Measurements from ENCODE around the gene NWD2. TPM values are rescaled to one million over a fixed set of nuclear protein-coding genes. Genes with fewer than 3 reads are reported as not detected.
"Not testable (repeated sequence)": the region's sequence is repeated elsewhere in the genome, so short reads cannot be mapped to it uniquely, and the experiment has no call there.

Gene NWD2, protein sequence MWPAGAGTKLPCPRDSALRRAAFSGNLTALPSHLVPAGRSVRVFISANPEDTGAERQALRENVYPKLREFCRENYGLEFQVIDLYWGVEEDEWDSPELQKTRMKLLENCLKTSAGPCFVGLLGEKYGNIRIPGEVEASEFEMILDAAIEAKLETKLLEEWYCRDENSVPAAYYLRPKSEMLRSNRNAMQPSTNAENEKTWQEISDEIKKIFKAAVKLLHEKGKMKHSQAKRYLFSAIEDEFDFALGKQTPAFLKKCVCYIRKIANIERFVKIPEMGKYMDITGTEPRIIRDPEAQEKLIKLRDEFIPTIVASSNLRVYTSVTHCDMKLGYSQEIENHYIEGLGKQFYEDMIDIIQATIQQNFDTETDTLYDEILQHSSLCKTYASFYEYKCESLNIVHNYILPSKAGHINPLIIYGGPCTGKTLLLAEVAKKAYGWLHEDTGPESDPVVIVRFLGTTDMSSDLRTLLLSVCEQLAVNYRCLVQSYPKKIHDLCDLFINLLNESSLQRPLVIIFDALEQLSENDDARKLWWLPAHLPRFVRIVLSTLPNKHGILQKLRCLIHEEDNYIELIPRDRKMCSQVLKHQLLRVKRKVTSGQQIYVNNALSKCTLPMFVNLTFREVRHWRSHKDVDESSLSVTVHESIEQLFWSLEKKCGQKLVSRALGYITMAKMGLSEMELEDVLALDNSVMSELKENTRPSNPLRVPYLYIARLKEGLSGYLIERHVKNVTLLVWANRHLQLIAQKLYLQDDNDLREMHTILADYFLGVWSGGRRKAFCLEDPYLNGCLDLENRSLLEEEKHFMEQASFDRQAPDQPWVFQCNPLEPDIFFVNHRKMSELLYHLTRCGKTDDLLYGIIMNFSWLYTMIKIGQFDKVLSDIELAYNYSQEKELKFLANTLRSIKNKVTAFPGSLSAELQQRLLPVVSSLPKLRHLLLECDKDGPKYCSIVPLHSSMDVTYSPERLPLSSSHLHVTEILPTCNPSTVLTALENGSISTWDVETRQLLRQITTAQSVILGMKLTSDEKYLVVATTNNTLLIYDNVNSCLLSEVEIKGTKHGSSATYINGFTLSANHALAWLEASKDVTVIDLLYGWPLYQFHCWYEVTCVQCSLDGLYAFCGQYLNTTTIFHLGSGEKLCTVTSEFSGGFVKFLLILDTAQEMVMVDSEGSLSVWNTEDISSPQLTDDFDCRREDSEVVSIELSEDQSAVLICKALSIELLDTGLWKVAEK (N-terminal part only)
- total RNA-seq = not detected in 2 replicates

DNA sequence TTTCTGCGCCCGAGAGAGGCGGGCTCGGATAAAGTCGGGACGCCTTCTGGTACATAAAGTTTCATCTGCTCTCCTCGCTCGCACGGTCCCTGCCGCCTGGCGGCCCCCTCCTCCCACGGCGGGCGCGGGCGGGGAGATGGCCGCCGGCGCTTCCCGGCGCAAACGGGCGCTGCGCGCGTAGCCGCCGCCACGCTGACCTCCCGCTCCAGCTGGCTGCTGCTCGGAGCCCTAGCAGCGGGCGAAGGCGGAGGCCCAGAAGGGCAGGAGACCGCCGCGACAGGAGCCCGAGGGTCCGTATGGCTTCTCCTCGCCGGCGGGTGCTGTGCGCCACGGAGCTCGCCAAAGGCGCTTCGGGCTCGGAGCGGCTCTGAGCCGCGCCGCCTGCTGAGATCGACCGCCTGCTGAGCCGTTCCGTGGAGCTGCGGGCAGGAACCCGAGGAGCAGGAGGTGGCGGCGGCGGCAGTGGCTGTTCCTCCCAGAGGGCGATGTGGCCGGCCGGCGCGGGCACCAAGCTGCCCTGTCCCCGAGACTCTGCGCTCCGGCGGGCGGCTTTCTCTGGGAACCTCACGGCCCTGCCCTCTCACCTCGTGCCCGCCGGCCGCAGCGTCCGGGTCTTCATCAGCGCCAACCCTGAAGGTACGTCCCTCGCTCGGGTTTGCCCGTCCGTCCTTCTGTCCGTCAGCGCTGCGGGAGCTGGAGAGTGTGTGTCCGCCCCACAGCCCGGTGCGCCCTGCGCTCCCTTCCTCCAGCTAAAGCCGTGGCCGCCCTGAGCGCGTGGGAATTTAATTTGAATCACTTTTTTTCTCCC is at the start of gene NWD2:
TSS of gene NWD2 (plus strand) at position 161 of the 808 bp plus-strand sequence. CDS start at position 486, 325 bp downstream.
- no peak for DNase-seq (ENCODE audit: low read depth)

DNA sequence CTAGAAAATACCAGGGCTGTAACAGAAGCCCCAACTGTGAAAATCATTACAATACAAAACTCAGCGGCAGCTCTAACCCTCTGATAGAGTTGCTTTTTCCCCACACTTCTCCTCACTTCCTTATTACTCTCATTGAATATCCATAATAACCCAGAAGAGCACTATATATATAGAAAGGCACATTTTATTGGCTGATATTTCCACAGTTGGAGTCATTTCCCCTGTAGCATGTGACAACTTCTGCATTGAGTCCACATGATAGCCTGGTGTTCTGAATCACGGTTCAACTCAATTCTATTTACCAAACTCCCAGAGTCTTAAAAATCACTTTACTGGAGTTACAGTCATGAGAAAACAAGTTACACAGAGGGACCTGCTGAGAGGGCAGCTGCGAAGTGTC is 46.6 kb upstream of the NWD2 start:
- no peak for DNase-seq (ENCODE audit: low read depth)

DNA sequence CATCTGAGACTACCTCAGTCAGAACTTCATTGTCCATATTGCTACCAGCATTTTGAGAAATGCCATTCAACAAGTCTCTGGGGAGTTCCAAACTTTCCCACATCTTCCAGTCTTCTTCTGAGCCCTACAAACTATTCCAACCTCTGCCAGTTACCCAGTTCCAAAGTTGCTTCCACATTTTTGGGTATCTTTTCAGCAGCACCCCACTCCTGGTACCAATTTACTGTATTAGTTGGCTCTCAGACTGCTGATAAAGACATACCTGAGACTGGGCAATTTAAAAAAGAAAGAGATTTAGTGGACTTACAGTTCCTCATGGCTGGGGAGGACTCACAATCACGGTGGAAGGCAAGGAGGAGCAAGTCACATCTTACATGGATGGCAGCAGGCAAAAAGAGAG is 39.8 kb upstream of the NWD2 start:
- not testable (repeated sequence) for DNase-seq (ENCODE audit: low read depth)

DNA sequence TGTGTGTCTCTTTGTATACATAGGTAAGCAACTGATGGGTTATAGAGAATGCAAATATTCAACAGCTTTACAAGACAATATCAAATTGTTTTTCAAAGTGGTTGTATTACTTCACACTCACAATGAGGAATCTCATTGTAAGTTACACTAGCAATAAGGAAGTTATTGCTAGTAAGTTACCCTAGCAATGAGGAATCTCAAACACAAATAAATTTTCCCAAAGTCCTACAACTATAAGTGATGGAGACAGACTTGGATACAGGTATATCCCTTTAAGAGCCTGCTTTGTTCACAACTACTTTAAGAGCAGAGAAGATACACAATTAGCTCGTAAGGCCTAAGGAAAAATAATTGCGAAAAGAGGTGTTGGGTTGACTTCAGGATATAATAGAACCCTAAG is 28.3 kb upstream of the NWD2 start:
- no peak for DNase-seq (ENCODE audit: low read depth)

DNA sequence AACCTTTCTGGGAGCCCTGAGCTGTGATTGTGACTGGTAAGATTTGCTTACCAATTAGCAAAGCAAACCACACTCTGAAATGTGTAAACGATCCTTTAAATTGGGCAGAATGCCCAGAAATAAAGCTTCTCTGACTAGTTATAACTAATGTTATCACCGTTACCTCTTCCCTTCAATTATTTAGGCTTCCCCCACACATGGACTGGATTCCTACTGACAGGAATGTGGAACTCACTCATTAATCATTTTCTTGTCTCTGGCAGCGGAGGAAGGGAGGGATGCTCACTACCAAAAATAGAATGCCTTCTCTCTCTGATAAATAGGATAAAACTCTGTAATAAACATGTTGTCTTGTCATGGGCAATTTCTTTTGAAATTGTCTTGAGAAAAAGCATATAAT is 25.3 kb upstream of the NWD2 start:
- DNase-seq (ENCODE audit: low read depth) = no peak

DNA sequence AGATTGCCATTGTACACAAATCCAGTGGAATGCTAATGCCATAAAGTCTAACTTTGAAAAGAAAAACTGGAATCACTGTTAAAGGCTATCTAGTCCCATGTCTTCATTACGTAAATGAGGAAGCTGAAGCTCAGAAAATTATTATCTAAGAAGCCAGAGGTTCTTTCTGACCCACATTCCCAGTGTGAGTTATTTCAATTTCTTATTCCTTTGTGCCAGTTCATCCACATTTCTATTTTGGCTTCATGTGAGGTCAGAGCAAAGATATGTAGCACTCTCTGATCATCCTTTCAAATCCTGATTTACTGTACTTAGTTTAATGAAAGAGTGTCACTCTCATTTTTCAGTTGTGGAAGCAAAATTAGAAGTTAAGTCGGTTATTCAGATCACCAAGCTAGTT is 24.6 kb upstream of the NWD2 start:
- DNase-seq (ENCODE audit: low read depth) = no peak

DNA sequence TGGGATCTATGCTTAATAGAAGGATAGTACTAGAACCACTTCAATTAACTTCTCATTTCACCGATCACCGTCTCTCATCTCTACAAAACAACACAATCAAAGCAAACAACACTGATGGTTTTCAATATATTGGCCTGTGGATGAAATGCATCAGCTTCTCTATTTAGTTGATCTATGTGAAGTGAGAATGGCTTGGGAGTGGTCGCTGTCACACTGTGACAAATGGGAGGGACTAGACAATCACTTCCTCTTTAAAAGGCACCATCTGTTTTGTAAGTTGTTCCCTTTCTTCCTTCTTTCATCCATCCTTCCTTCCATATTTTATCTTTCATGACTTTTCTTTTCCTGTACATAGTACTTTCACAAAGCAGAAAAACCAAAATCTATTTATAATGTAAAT is 23.9 kb upstream of the NWD2 start:
- DNase-seq (ENCODE audit: low read depth) = no peak

DNA sequence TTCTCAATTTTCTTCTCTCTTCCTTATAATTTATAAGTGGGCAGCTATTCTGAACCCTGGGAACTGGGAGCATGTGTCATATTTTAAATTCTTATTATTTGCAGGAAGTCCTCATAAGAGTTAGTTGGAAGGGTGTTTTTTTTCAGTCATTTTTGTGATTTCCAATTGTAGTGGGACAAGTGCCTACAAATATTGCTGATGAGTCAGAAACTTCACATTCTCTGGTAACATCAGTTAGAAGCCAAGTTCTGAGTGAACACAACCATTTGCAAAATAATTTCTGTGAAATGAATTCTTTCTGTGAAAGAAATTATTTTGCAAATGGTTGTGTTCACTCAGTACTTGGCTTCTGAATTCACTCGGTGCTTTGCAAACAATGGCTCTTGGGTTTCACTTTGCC is 20.8 kb upstream of the NWD2 start:
- no peak for DNase-seq (ENCODE audit: low read depth)

DNA sequence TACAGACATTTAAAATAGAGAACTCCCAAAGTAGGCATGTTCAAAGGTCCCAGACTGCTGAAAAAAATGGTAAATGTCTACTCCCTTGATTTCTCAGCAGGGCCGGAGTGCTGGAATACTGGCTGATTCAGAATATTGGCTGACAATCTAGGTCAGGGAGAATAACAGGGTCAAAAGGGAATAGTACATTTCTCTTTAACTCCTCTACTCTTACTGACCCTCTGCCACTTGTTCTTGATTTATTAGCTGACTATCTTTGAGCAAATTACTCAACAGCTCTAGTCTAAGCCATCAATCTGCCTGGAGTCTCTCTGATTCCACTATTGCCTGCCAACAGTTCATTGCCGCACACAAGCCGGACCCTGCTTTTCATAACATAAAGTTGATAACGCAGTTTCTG is 19.7 kb upstream of the NWD2 start:
- DNase-seq (ENCODE audit: low read depth) = no peak

DNA sequence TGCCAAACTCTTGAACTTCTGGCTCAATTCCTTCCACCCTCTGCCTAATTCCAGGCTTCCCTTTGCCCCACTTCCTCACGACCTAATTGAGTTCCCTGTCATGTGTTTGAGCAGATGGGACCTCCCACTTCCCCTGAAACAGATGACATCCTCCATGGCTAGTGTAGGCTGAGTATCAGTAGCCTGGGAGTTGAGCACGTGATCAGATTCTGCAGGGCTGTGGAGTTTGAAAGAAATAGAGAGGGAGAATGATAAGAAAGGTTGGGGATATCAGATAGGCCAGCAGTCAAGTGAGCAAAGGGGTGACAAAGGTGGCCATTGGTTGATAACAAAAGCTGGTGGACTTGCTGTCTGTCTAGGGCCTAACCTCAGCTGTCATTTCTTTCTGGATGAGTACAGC is 18.8 kb upstream of the NWD2 start:
- DNase-seq (ENCODE audit: low read depth) = no peak

DNA sequence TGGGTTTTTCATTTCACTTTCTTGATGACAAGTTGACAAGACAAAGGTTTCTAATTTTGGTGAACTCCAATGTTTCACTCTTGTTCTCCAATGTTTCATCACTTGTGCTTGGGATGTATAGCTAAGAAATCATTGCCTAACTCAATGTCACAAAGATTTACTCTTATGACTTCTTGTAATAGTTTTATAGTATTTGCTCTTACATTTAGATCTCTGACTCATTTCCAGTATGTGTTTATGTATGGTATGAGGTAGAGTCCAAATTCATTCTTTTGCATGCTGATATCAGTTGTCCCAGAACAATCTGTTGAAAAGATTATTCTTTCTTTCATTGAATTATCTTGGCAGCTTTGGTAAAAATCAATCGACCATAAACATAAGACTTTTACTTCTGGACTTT is 12.2 kb upstream of the NWD2 start:
- no peak for DNase-seq (ENCODE audit: low read depth)

DNA sequence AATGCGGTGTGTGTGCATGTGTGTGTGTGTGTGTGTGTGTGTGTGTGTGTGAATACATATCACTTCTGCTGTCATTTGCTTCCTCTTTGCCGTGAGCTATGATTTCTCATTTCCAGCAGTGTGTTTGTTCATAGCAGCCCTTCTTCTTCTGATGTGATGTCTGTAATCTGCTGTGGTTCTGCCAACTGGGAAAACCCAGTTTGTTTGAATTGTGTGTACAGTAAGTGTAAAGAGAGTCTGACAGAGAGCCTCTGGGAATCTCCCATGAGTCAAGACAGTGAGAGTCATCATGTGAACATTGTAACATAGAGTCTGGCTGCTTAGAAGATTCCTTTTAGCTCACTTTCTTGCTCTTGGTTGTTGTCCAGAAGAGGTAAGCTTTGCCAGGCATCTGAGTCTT is 8.4 kb upstream of the NWD2 start:
- peak; percentile 2 for DNase-seq (ENCODE audit: low read depth)

DNA sequence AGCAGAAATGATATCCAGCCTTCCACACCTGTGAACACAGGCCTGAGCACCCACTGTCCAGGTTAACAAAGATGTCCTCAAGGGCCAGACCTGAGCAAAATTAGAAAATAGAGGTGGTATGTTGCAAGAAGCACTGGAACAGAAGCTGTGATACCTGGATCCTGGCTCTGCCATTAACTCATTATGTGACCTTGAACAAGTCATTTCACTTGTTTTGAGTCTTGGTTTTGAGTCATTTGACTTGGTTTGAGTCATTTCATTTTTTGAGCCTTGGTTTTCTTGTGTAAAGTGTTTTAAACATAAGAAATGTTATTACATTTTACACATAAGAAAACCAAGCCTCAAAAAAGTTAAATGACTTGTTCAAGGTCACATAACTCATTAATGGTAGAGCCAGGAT is 2.9 kb upstream of the NWD2 start:
- DNase-seq (ENCODE audit: low read depth) = no peak

DNA sequence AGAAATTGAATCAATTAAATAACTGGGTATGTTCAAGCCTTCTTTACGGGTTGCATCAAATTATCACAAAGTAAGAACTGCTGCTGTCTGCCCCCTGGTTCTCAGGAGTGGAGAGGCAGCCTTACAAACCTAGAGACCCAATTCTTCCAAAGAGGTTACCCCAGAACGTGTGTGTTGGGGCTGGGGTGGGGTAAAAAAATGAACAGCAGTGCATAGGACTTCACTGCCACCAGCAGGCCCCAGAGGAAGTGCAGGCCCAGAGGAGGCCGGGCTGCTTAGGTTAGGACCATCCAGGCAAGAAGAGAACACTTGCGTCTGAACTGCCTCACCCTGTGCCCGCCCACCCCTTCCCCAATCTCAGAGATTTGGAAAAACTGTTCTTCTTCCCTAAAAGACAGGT is 1.5 kb upstream of the NWD2 start:
- no peak for DNase-seq (ENCODE audit: low read depth)

DNA sequence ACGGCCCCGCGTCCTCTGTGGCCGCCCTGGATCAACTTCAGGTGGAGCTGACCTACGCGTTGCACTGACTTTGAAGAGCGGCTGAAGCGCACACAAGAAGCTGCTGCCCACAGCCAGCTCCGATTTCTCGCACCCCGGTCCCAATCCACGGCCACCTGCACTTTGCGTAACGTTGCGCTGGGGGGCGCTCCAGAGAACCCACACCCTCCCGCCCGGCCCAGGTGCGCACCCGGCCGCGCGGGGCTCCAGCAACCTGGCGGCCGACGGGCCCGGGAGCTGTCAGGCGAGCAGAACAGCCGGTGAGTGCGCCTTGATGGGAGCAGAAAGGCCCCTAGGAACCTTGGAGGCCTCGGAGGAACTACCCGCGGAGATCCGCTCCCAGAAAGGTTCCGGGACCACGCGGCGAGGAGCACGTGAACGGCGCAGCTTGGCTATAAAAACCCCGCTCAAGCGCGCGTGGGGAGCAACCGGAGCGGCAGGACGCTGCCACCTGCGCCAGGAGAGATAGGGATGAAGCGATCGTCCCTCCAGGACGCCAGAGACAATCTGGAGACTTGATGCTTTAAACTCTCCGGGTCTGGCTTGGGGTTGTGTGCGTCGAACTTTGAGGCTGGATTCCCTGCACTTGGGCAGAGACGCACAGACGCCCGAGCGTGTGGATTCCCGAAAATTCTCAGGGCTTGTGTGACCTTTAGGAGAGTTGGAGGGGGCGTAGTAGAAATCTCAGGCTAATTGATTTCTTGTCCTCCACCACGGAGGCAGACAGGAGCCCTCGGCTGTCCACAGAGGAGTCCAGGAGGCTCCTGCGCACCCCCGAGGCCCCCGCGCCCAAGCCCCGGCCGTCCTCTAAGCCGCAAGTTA is 591 bp upstream of the NWD2 start:
- DNase-seq (ENCODE audit: low read depth) = no peak

DNA sequence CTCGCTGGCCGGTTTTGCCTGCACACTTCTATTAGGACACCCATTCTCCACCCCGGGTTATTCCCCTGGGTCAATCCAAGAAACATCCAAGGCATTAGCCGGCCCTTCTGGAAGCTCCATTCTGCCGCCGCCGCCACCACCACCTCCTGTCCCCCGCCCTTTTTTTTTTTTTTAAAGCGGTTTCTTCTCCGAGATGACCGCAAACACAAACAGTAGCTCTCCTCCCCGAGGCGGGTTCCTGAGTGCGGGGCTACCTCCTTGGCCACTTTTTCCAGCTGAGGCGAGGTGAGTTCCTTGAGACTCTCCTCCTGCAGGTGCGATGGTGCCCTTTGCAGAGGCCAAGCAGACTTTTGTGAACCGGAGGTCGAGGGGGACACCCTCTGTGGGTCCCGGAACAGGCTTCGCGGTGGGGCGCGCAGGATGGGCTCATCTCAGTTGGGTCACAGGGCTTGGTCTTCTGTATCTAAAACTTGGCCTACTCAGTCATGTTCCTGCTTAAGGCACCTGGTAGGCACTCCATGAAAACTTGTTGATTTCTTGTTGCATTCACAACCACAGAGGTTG is 930 bp downstream of the NWD2 start:
- DNase-seq (ENCODE audit: low read depth) = no peak

DNA sequence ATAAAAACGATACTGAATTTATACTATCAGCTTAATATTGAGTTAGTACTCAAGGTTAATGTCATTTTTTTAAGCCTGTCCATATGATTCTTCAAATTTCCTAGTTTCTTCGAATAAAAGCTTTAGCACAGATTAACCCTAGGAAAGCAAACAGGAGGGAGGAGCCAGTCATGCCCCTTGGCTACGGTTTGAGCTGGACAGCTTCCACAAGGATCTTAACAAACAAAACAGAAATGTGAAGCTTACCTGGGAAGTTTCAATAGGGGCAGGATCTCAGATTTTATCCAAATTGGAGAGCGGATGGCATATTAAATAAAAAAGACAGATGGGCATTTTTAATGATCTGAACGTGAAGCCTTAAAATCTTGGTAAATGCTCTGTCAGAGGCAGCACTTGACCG is 2.3 kb downstream of the NWD2 start:
- DNase-seq (ENCODE audit: low read depth) = peak; percentile 1

DNA sequence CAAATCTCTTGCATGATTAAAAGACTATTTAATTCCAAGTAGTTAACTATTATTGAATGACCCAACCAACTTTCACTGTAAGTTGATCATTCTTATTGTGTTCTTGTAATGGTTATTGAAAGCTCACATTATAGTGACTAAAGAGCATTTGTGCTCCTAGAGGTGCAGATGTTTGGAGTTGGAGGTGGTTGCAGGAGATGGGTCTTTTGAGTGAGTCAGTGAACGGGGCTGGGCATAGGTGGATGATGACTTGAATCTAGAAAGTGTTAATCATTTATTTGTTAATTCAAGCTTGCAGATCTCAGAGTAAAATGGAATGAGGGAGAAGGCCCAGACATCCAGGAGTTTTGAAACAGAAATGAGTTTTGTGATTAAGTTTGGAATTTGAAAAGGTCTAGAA is 13.7 kb downstream of the NWD2 start:
- peak; percentile 35 for DNase-seq (ENCODE audit: low read depth)

DNA sequence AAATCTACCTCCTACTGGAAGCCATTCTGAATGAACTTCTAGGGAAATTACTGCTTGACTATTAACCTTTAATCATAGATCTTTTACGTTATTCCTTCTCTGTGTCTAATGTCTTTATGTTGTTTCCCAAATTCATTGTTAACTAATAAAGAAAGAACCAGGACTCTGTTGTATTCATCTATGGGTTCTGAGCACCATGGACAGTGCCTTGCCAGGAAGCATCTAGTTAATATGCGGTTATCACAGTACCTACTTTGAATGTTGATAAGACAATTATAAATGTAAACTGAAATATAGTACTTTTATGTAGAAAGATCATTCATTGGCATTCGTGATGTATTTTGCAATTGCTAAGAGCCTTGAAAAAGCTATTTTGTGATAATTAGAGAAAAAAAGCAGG is 23.8 kb downstream of the NWD2 start:
- no peak for DNase-seq (ENCODE audit: low read depth)

DNA sequence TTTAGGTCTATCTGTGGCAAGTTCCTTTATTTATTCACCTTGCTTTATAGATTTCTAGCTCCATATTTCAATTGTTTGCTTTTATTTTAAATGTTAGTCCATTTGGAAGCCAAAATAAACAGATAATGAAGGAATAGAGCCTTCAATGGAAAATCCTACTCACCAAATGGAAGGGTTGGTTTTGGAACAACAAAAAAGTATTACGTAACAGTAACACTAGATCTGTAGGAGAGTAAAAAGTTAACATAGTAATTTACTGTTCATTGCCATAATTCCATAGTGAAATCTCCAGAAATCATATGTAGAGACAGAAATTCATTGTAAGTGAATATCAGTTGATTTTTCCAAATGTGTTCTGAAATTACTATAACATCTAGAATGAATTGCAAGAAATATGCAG is 34.6 kb downstream of the NWD2 start:
- DNase-seq (ENCODE audit: low read depth) = no peak

Measured in renal cortical epithelial cell (primary cell).